ENCODE data around the gene PPIH. TPM values are rescaled to one million over a fixed set of nuclear protein-coding genes. Genes with fewer than 3 reads are reported as not detected.

The PPIH gene
- total RNA-seq, 6 experiments from 2014 or later, result 30.0 to 45.6 (median 40.0) TPM

DNA sequence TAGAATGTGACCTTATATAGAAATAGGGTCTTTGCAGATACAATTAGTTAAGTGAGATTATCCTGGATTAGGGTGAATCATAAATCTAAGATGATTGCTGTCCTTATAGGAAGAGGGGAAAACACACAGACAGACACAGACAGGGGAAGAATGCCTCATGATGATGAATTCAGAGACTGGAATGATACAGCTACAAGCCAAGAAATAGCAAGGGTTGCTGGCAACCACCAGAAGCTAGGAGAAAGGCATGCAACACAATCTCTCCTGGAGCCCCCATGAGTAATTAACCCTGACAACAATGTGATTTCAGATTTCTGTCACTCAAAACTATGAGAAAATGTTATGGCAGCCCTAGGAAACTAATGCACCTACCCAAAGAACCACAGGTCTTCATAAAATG is 19.1 kb upstream of the PPIH start:
- H3K9me3 Mint-ChIP-seq, result no peaks in the 10 kb centered on the region
- no peak overlapping the region for H3K4me3 Mint-ChIP-seq
- no peaks in the 10 kb centered on the region for H3K36me3 Mint-ChIP-seq (ENCODE audit: low read depth)
- no peaks in the 10 kb centered on the region for H3K4me1 Mint-ChIP-seq (ENCODE audit: low read depth)
- H3K27me3 Mint-ChIP-seq (ENCODE audit: insufficient read depth), result peaks cover 25% of the 10 kb centered on the region; the same call in 1 of the 2 replicates
- peak; percentile 1 for DNase-seq
- no peak overlapping the region for H3K27ac Mint-ChIP-seq
- TF ChIP-seq, protein P1, sequence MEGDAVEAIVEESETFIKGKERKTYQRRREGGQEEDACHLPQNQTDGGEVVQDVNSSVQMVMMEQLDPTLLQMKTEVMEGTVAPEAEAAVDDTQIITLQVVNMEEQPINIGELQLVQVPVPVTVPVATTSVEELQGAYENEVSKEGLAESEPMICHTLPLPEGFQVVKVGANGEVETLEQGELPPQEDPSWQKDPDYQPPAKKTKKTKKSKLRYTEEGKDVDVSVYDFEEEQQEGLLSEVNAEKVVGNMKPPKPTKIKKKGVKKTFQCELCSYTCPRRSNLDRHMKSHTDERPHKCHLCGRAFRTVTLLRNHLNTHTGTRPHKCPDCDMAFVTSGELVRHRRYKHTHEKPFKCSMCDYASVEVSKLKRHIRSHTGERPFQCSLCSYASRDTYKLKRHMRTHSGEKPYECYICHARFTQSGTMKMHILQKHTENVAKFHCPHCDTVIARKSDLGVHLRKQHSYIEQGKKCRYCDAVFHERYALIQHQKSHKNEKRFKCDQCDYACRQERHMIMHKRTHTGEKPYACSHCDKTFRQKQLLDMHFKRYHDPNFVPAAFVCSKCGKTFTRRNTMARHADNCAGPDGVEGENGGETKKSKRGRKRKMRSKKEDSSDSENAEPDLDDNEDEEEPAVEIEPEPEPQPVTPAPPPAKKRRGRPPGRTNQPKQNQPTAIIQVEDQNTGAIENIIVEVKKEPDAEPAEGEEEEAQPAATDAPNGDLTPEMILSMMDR (IDR thresholded peaks at IDR 0.05), result no peak

DNA sequence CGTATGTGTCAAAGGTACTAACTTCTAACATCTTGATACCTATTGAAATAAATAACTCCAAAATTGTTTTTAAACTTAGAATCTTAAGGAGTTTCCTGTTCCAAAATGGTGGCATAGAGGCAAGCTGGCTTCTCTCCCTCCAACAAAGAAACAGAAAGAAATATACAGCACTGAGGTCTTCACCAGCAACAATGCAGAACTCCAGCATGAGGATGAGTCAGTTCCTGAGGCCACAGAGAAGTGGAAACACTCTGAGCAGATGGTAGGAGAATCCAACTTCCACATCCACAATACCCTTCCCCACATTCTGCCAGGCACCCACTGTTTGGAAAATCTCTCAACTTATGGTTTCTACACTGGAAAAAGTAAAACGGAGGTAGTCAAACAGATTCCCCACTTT is 12.2 kb upstream of the PPIH start:
- Mint-ChIP-seq H3K9me3 (peaks cover 5% of the 10 kb centered on the region; the same call in 1 of the 2 replicates), H3K4me1 (ENCODE audit: low read depth) (no peaks in the 10 kb centered on the region), H3K27ac (no peak overlapping the region), H3K27me3 (ENCODE audit: insufficient read depth) (peaks cover 25% of the 10 kb centered on the region), H3K36me3 (ENCODE audit: low read depth) (no peaks in the 10 kb centered on the region), H3K4me3 (no peak overlapping the region)
- TF ChIP-seq, protein P1 (IDR thresholded peaks at IDR 0.05), result no peak
- DNase-seq, result no peak

DNA sequence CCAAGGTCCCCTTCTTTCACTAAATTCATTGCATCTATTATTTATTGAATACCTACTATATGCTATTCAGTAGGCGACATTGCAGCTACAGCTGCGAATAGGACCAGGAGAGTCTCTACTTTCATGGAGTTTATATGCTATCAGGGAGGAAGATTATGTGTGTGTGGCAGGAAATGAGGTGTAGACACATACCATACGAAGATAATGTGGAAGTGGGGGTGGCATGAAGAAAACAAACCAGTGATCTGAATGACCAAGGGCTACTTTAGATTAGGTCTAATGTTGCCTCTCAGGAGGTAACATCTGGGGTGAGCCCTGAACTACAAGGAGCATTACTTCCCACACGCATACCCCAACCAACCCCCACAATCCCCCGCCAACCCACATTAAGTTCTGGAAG is 1.0 kb upstream of the PPIH start:
- Mint-ChIP-seq H3K36me3 (ENCODE audit: low read depth) (peaks cover 12% of the 10 kb centered on the region; the same call in 1 of the 2 replicates), H3K4me1 (ENCODE audit: low read depth) (peaks cover 31% of the 10 kb centered on the region), H3K4me3 (peak overlapping the region; percentile 91), H3K9me3 (no peaks in the 10 kb centered on the region), H3K27ac (peak overlapping the region; percentile 76), H3K27me3 (ENCODE audit: insufficient read depth) (no peaks in the 10 kb centered on the region; the same call in 1 of the 2 replicates)
- TF ChIP-seq, protein P1 (IDR thresholded peaks at IDR 0.05), result no peak
- no peak for DNase-seq

DNA sequence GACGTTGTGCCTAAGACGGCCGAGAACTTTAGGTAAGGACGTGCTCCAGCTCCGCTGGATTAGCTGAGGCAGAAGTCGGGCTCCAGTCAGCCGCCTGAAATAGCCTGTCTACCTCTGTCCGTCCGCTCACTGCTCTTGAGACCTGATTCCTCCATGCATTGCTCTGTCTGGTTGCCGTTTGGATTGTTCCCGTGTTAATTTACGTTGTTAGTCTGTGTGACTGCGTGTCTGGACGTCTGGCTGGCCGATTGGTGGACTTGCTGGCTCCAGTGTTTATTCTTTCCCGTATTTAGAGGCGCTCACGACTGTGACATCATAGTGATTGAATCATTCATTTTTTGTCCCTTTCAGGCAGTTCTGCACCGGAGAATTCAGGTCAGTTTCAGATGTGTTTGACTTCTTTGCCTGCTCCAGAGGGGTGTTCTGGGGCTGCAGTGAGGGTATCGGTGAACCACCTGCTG is 684 bp downstream of the PPIH start:
- DNase-seq, result peak; percentile 48
- H3K36me3 Mint-ChIP-seq (ENCODE audit: low read depth), result peaks cover 15% of the 10 kb centered on the region; the same call in 1 of the 2 replicates
- no peaks in the 10 kb centered on the region for H3K9me3 Mint-ChIP-seq
- peak overlapping the region; percentile 91 for H3K4me3 Mint-ChIP-seq
- TF ChIP-seq, protein P1 (IDR thresholded peaks at IDR 0.05), result no peak
- H3K4me1 Mint-ChIP-seq (ENCODE audit: low read depth), result peaks cover 31% of the 10 kb centered on the region
- H3K27me3 Mint-ChIP-seq (ENCODE audit: insufficient read depth), result no peaks in the 10 kb centered on the region; the same call in 1 of the 2 replicates
- H3K27ac Mint-ChIP-seq, result peak overlapping the region; percentile 76

DNA sequence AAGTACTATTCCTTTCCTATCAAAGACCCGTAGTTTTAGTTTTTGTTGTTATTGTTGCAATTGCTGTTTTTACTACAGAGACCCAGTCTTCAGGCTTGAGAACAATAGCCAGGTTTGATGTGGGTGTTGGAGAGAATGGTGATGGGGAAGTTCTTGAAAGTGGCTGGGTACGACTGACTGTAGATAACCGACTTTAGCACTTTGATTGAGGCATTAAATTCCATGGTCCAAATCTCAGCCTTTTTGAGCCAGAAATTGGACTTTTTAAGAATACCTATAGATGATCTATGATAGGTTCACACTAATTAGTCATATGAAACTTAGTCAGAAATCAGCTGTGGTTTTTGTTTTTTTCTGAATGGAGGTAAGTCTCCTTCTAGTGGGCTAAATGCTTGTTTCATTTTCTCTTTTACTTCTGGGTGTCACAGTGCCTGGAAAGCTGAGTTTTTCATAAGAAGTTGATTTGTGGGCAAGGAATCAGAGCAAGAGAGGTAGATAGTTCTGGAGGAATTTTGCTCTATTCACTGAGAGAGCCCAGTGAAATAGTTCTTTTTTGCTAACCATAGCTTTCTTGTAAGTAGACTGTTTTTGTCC is 2.8 kb downstream of the PPIH start:
- Mint-ChIP-seq H3K36me3 (ENCODE audit: low read depth) (peaks cover 21% of the 10 kb centered on the region; the same call in 1 of the 2 replicates), H3K27ac (no peak overlapping the region), H3K4me3 (no peak overlapping the region; the same call in 1 of the 2 replicates), H3K27me3 (ENCODE audit: insufficient read depth) (no peaks in the 10 kb centered on the region), H3K4me1 (ENCODE audit: low read depth) (peaks cover 31% of the 10 kb centered on the region), H3K9me3 (no peaks in the 10 kb centered on the region)
- TF ChIP-seq, protein P1 (IDR thresholded peaks at IDR 0.05), result no peak
- no peak for DNase-seq
